Thymus (tissue), 11 donors: ENCODE data around the gene LIPE. TPM values are rescaled to one million over a fixed set of nuclear protein-coding genes. Genes with fewer than 3 reads are reported as not detected.

ENCODE experiments used
- DNase-seq, 9 donors: peaks; one replicate each; pipeline ENCODE4 v3.0.0-alpha.2; 2013; ENCODE audit warnings: low spot score in 9 of 9, low read depth in 6 of 9, missing footprints in 1 of 9
- H3K27ac ChIP-seq, 2 donors: one replicate each; pipeline ENCODE4 v1.5.1; 2013; ENCODE audit warnings: control low read depth in 1 of 2, low read depth in 1 of 2, low read length in 1 of 2, mild to moderate bottlenecking in 1 of 2, moderate library complexity in 1 of 2
- H3K27me3 ChIP-seq, 2 donors: one replicate each; pipeline ENCODE4 v1.5.1; 2013; ENCODE audit warnings: low read length in 1 of 2; ENCODE audit not compliant: control insufficient read depth in 2 of 2, insufficient read depth in 1 of 2
- H3K36me3 ChIP-seq, 2 donors: one replicate each; pipeline ENCODE4 v1.5.1; 2013; ENCODE audit warnings: low read length in 1 of 2, mild to moderate bottlenecking in 1 of 2, moderate library complexity in 1 of 2; ENCODE audit not compliant: control insufficient read depth in 2 of 2, insufficient read depth in 2 of 2
- H3K4me1 ChIP-seq, 2 donors: one replicate each; pipeline ENCODE4 v1.5.1; 2013; ENCODE audit warnings: low read length in 2 of 2; ENCODE audit not compliant: control insufficient read depth in 2 of 2, insufficient read depth in 2 of 2
- H3K4me3 ChIP-seq, 2 donors: one replicate each; pipeline ENCODE4 v1.5.1; 2013; ENCODE audit warnings: low read length in 2 of 2, control low read depth in 1 of 2, mild to moderate bottlenecking in 1 of 2
- H3K9me3 ChIP-seq, 2 donors: one replicate each; pipeline ENCODE4 v1.5.1; 2013; ENCODE audit warnings: low read length in 1 of 2, mild to moderate bottlenecking in 1 of 2; ENCODE audit not compliant: control insufficient read depth in 2 of 2, insufficient read depth in 1 of 2
- WGBS: extraction: QIAGEN DNeasy Blood & Tissue Kit; methylation state at CpG from one replicate; pipeline ENCODE4 v1.1.7; 2013; 5-methylcytosine and 5-hydroxymethylcytosine counted together
- polyA plus RNA-seq: library from polyadenylated mRNA; stranded (reverse); fragments of 200-250 nt; gene quantifications from one replicate; pipeline ENCODE4 v1.2.3, GENCODE V29; 2013
- total RNA-seq: library from RNA; stranded (reverse); fragments of 120-200 nt; gene quantifications from one replicate; pipeline ENCODE4 v1.2.4, GENCODE V29; 2013
- donor health status: healthy.

LIPE gene
- total and polyA plus RNA-seq, 2 donors: 6.8 to 12.9 TPM

- Histone ChIP-seq H3K27me3 (no peaks in the 10 kb centered on the region), H3K9me3 (no peaks in the 10 kb centered on the region), H3K4me3 (no peak overlapping the region), H3K4me1 (no peaks in the 10 kb centered on the region), H3K27ac (no peak overlapping the region), H3K36me3 (peaks cover 0 to 12% of the 10 kb centered on the region in 2 donors)
- DNase-seq: no peak
- 98% methylated on average over 15 of the region's 15 CpGs for WGBS
Measured at GRCh38 chr19:42356686-42357085, 70.5 kb downstream of the LIPE start.

GRCh38 chr19:42355896-42356295 is 71.3 kb downstream of the LIPE start:
- no peak for DNase-seq
- peaks cover 0 to 16% of the 10 kb centered on the region in 2 donors for H3K36me3 ChIP-seq
- 98% methylated on average over 12 of the region's 12 CpGs for WGBS

DNA sequence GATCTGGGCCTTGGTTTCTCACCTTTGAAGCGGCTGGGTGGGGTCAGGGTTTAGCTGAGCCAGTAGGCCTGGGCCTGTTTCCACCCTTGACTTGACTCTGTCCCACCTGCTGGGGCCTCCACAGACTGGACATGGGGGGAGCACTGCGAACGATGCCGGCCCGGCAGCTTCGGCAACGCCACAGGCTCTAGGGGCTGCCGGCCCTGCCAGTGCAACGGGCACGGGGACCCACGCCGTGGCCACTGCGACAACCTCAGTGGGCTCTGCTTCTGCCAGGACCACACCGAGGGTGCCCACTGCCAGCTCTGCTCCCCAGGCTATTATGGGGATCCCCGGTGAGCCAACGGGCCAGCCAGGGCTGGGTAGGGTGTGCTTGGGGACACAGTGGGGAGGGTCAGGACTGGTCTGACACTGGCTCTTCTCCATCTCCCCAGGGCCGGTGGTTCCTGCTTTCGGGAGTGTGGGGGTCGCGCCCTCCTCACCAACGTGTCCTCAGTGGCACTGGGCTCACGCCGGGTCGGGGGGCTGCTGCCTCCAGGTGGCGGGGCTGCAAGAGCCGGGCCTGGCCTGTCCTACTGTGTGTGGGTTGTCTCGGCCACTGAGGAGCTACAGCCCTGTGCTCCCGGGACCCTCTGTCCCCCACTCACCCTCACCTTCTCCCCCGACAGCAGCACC is 73.7 kb downstream of the LIPE start:
- H3K9me3 ChIP-seq: no peaks in the 10 kb centered on the region
- peaks cover 0 to 16% of the 10 kb centered on the region in 2 donors for H3K36me3 ChIP-seq
- no peaks in the 10 kb centered on the region for H3K27me3 ChIP-seq
- no peak for DNase-seq
- H3K4me3 ChIP-seq: no peak overlapping the region
- no peak overlapping the region for H3K27ac ChIP-seq
- H3K4me1 ChIP-seq: no peaks in the 10 kb centered on the region
- WGBS: 98% methylated on average over 29 of the region's 29 CpGs

More at GRCh38 chr19:42355896-42356295, 71.3 kb downstream of the LIPE start:
- H3K27ac ChIP-seq: no peak overlapping the region
- H3K27me3 ChIP-seq: no peaks in the 10 kb centered on the region
- H3K4me1 ChIP-seq: no peaks in the 10 kb centered on the region
- no peaks in the 10 kb centered on the region for H3K9me3 ChIP-seq
- no peak overlapping the region for H3K4me3 ChIP-seq

- no peaks in the 10 kb centered on the region for H3K27me3 ChIP-seq
- no peak for DNase-seq
Measured at GRCh38 chr19:42352301-42353259, 74.6 kb downstream of the LIPE start.

More at GRCh38 chr19:42352301-42353259, 74.6 kb downstream of the LIPE start:
- no peak overlapping the region for H3K27ac ChIP-seq
- no peak overlapping the region for H3K4me3 ChIP-seq
- no peaks in the 10 kb centered on the region for H3K4me1 ChIP-seq
- peaks cover 0 to 16% of the 10 kb centered on the region in 2 donors for H3K36me3 ChIP-seq
- H3K9me3 ChIP-seq: no peaks in the 10 kb centered on the region
- WGBS: 96% methylated on average over 31 of the region's 31 CpGs

Other genes with a start within 250 kb of the LIPE start
- 30.1 TPM for gene DEDD2, start 209.7 kb downstream of the LIPE start, total RNA-seq
- gene DEDD2, start 209.7 kb downstream of the LIPE start, polyA plus RNA-seq: 36.9 TPM
- 4.1 TPM for gene ZNF526, start 207.1 kb downstream of the LIPE start, total RNA-seq
- 3.6 TPM for gene ZNF526, start 207.1 kb downstream of the LIPE start, polyA plus RNA-seq
- 12.7 TPM for gene GSK3A, start 184.8 kb downstream of the LIPE start, total RNA-seq
- 31.4 TPM for gene GSK3A, start 184.8 kb downstream of the LIPE start, polyA plus RNA-seq
- gene ERF, start 172.3 kb downstream of the LIPE start, total RNA-seq: 12.1 TPM
- 53.7 TPM for gene ERF, start 172.3 kb downstream of the LIPE start, polyA plus RNA-seq
- 8.3 TPM for gene CIC, start 158.1 kb downstream of the LIPE start, total RNA-seq
- 52.2 TPM for gene CIC, start 158.1 kb downstream of the LIPE start, polyA plus RNA-seq
- 0.42 TPM for gene PRR19, start 125.3 kb downstream of the LIPE start, total RNA-seq
- gene PRR19, start 125.3 kb downstream of the LIPE start, polyA plus RNA-seq: 0.78 TPM
- gene PAFAH1B3, start 124.8 kb downstream of the LIPE start, total RNA-seq: 61.8 TPM
- 25.6 TPM for gene PAFAH1B3, start 124.8 kb downstream of the LIPE start, polyA plus RNA-seq
- not detected for gene TMEM145, start 114.1 kb downstream of the LIPE start, total RNA-seq
- gene TMEM145, start 114.1 kb downstream of the LIPE start, polyA plus RNA-seq: 0.78 TPM
- 2.7 TPM for gene MEGF8, start 101.8 kb downstream of the LIPE start, total RNA-seq
- 5.5 TPM for gene MEGF8, start 101.8 kb downstream of the LIPE start, polyA plus RNA-seq
- gene CNFN, start 37.1 kb downstream of the LIPE start, total RNA-seq: 0.85 TPM
- 32.7 TPM for gene CNFN, start 37.1 kb downstream of the LIPE start, polyA plus RNA-seq
- gene CXCL17, start 15.6 kb upstream of the LIPE start, total RNA-seq: 0.14 TPM
- 8.4 TPM for gene CXCL17, start 15.6 kb upstream of the LIPE start, polyA plus RNA-seq
- gene CEACAM1, start 101.1 kb upstream of the LIPE start, total RNA-seq: 1.3 TPM
- 2.0 TPM for gene CEACAM1, start 101.1 kb upstream of the LIPE start, polyA plus RNA-seq
- gene CEACAM8, start 167.5 kb upstream of the LIPE start, total RNA-seq: 1.7 TPM
- gene CEACAM8, start 167.5 kb upstream of the LIPE start, polyA plus RNA-seq: 0.41 TPM